IMR-90 (cell line): ENCODE data around the gene CLNK. TPM values are rescaled to one million over a fixed set of nuclear protein-coding genes. Genes with fewer than 3 reads are reported as not detected.

Experiments
- ATAC-seq: fragments of 200-7000 bp; cut with Tn5 transposase; 2 replicates; pipeline ENCODE4 v1.9.1; 2020; ENCODE audit warnings: low read depth, mild to moderate bottlenecking, moderate library complexity
- BruUV-seq: library from RNA; stranded (reverse); fragments of 400-500 nt; replicated peaks from 2 replicates; lab custom pipeline; 2021; lab: Mats Ljungman, UMichigan
- CTCF ChIA-PET: fragments of 300-600 bp; formaldehyde crosslinking; extraction: SDS; loops from one replicate; lab custom pipeline; 2021; ENCODE audit warnings: antibody characterized with exemption; lab: Yijun Ruan, JAX
- POLR2A ChIA-PET: fragments of 300-600 bp; sonication (Branson Sonifier 250); formaldehyde crosslinking; loops from one replicate; lab custom pipeline; 2022; ENCODE audit warnings: antibody characterized with exemption; ENCODE audit not compliant: unreplicated experiment; lab: Charles Lee
- DNase-seq: peaks from one replicate; pipeline ENCODE4 v3.0.0; 2013
- H2AFZ ChIP-seq: replicated peaks from 2 replicates; pipeline ENCODE3; 2013; ENCODE audit warnings: low read length, mild to moderate bottlenecking; ENCODE audit not compliant: poor library complexity
- H2AK5ac ChIP-seq: 2 replicates; pipeline ENCODE4 v1.6.1; 2013; ENCODE audit warnings: low read depth, low read length, inconsistent platforms
- H2AK9ac ChIP-seq: replicated peaks from 2 replicates; pipeline ENCODE3; 2013; ENCODE audit warnings: mild to moderate bottlenecking, low read depth, low read length, moderate library complexity; ENCODE audit not compliant: poor library complexity
- H2BK120ac ChIP-seq: 2 replicates; pipeline ENCODE4 v1.6.1; 2013; ENCODE audit warnings: low read depth, low read length, inconsistent platforms
- H2BK15ac ChIP-seq: 3 replicates; pipeline ENCODE4 v1.6.1; 2013; ENCODE audit warnings: low read depth, low read length, inconsistent platforms
- H2BK20ac ChIP-seq: 2 replicates; pipeline ENCODE4 v1.6.1; 2013; ENCODE audit warnings: low read depth, mild to moderate bottlenecking, inconsistent platforms, low read length, moderate library complexity
- H2BK5ac ChIP-seq: 2 replicates; pipeline ENCODE4 v1.6.1; 2013; ENCODE audit warnings: mild to moderate bottlenecking, low read depth, low read length, inconsistent platforms; ENCODE audit not compliant: poor library complexity, severe bottlenecking
- H3K14ac ChIP-seq: replicated peaks from 2 replicates; pipeline ENCODE4 v1.6.1; 2013; ENCODE audit warnings: low read depth, low read length, inconsistent platforms
- H3K18ac ChIP-seq: 2 replicates; pipeline ENCODE4 v1.6.1; 2013; ENCODE audit warnings: low read depth, low read length, control low read depth
- H3K23ac ChIP-seq: 2 replicates; pipeline ENCODE4 v1.6.1; 2013; ENCODE audit warnings: low read depth, low read length, inconsistent platforms
- H3K27ac ChIP-seq: 2 replicates; pipeline ENCODE4 v1.5.1; 2013; ENCODE audit warnings: mild to moderate bottlenecking, control low read depth, low read length; ENCODE audit not compliant: insufficient read depth
- H3K27me3 ChIP-seq: 2 replicates; pipeline ENCODE4 v1.6.1; 2013; ENCODE audit warnings: low read length; ENCODE audit not compliant: control insufficient read depth, insufficient read depth
- H3K36me3 ChIP-seq: 2 replicates; pipeline ENCODE4 v1.6.1; 2013; ENCODE audit warnings: low read length, mixed read lengths; ENCODE audit not compliant: control insufficient read depth, insufficient read depth
- H3K4ac ChIP-seq: 2 replicates; pipeline ENCODE4 v1.6.1; 2013; ENCODE audit warnings: low read depth, low read length, inconsistent platforms
- H3K4me1 ChIP-seq: 2 replicates; pipeline ENCODE4 v1.6.1; 2013; ENCODE audit warnings: low read length, mixed read lengths; ENCODE audit not compliant: control insufficient read depth, insufficient read depth
- H3K4me2 ChIP-seq: 2 replicates; pipeline ENCODE4 v1.6.1; 2013; ENCODE audit warnings: low read depth, mild to moderate bottlenecking, control low read depth, low read length, moderate library complexity
- H3K4me3 ChIP-seq: 2 replicates; pipeline ENCODE4 v1.5.1; 2013; ENCODE audit warnings: low read depth, mild to moderate bottlenecking, control low read depth, low read length, moderate library complexity; ENCODE audit not compliant: insufficient read depth
- H3K56ac ChIP-seq: 2 replicates; pipeline ENCODE4 v1.6.1; 2013; ENCODE audit warnings: low read length, inconsistent platforms; ENCODE audit not compliant: insufficient read depth; ENCODE audit errors: extremely low read depth
- H3K79me1 ChIP-seq, 2 experiments: 2 replicates each; pipeline ENCODE4 v1.6.1; 2013; ENCODE audit warnings: low read length in 2 of 2, inconsistent platforms in 1 of 2, low read depth in 1 of 2
- H3K9ac ChIP-seq: 2 replicates; pipeline ENCODE4 v1.6.1; 2013; ENCODE audit warnings: low read depth, low read length, control low read depth
- H3K9me1 ChIP-seq: 2 replicates; pipeline ENCODE4 v1.6.1; 2013; ENCODE audit warnings: low read length, inconsistent platforms; ENCODE audit not compliant: insufficient read depth
- H3K9me3 ChIP-seq: 2 replicates; pipeline ENCODE4 v1.6.1; 2013; ENCODE audit warnings: low read length; ENCODE audit not compliant: control insufficient read depth, insufficient read depth
- H4K20me1 ChIP-seq: 2 replicates; pipeline ENCODE4 v1.6.1; 2013; ENCODE audit warnings: low read length, inconsistent platforms; ENCODE audit not compliant: insufficient read depth
- H4K5ac ChIP-seq: 2 replicates; pipeline ENCODE4 v1.6.1; 2013; ENCODE audit warnings: mild to moderate bottlenecking, low read depth, low read length, control low read depth
- H4K8ac ChIP-seq, 2 experiments: 2 replicates each; pipeline ENCODE4 v1.6.1; 2013; ENCODE audit warnings: low read depth in 2 of 2, low read length in 2 of 2, control low read depth in 1 of 2, inconsistent platforms in 1 of 2
- H4K91ac ChIP-seq: 2 replicates; pipeline ENCODE4 v1.6.1; 2013; ENCODE audit warnings: low read depth, low read length, inconsistent platforms; ENCODE audit not compliant: insufficient read depth
- CEBPB ChIP-seq: IDR thresholded peaks from 2 replicates; pipeline ENCODE4 v1.6.1; 2012; ENCODE audit warnings: low read depth, low read length, improper control_type of control experiment
- CHD1 ChIP-seq: IDR thresholded peaks from 2 replicates; pipeline ENCODE4 v1.6.1; 2012; ENCODE audit warnings: low read depth, low read length, improper control_type of control experiment
- ELK1 ChIP-seq: fragments of 150-350 bp; IDR thresholded peaks from 2 replicates; pipeline ENCODE4 v1.6.1; 2016; ENCODE audit warnings: low read depth, mild to moderate bottlenecking, low read length, moderate library complexity, borderline replicate concordance
- FOS ChIP-seq: fragments of 150-350 bp; IDR thresholded peaks from 2 replicates; pipeline ENCODE4 v1.6.1; 2016; ENCODE audit warnings: low read depth, low read length
- MAFK ChIP-seq: IDR thresholded peaks from 2 replicates; pipeline ENCODE4 v1.6.1; 2012; ENCODE audit warnings: low read depth, low read length, improper control_type of control experiment
- MAZ ChIP-seq: IDR thresholded peaks from 2 replicates; pipeline ENCODE4 v1.6.1; 2012; ENCODE audit warnings: low read depth, mild to moderate bottlenecking, low read length, improper control_type of control experiment, moderate library complexity, borderline replicate concordance
- POLR2A ChIP-seq: IDR thresholded peaks from 2 replicates; pipeline ENCODE4 v1.6.1; 2012; ENCODE audit warnings: mild to moderate bottlenecking, low read depth, low read length
- USF2 ChIP-seq: fragments of 150-350 bp; IDR thresholded peaks from 2 replicates; pipeline ENCODE4 v1.6.1; 2017; ENCODE audit warnings: mild to moderate bottlenecking, antibody characterized with exemption, low read length, low read depth
- WGBS, 2 experiments: methylation state at CpG; one replicate each; pipeline versions ENCODE4 v1.1.5 to v1.1.7; 2013; ENCODE audit warnings: missing lambda C conversion rate in 2 of 2; ENCODE audit not compliant: insufficient read length in 1 of 2; ENCODE audit errors: extremely low coverage in 2 of 2; 5-methylcytosine and 5-hydroxymethylcytosine counted together
- dilution Hi-C: fragments of 300-500 bp; cut with HindIII; formaldehyde crosslinking; loops from one replicate; pipeline ENCODE4 v1.14.3; 2018; ENCODE audit warnings: low sequenced_read_pairs; ENCODE audit not compliant: unreplicated experiment
- in situ Hi-C: fragments of 300-500 bp; cut with MboI; formaldehyde crosslinking; loops from 3 replicates; pipeline ENCODE4 v1.14.3; 2019; ENCODE audit warnings: low sequenced_read_pairs, inconsistent platforms, mixed read lengths
- intact Hi-C: fragments of 100-400 bp; cut with micrococcal nuclease; formaldehyde crosslinking; loops from 2 replicates; pipeline ENCODE4 v1.10.0; 2022
- polyA plus RNA-seq, 3 experiments: library from polyadenylated mRNA; depleted of rRNA; stranded (reverse); fragments of >200 nt; gene quantifications; 2 replicates each; pipeline ENCODE4 v1.2.3, GENCODE V29; 2012; ENCODE audit warnings: low replicate concordance in 1 of 3
- total RNA-seq: library from RNA; depleted of rRNA; stranded (reverse); fragments of >200 nt; gene quantifications from 2 replicates; pipeline ENCODE4 v1.2.3, GENCODE V29; 2012

CLNK gene
- total and polyA plus RNA-seq, 2 of the 4 experiments (the other 2 are of a cell fraction): not detected

GRCh38 chr4:10643600-10644425, 40.8 kb downstream of the CLNK start (continued):
- no peak for TF ChIP-seq CEBPB

GRCh38 chr4:10640561-10641201, 43.9 kb downstream of the CLNK start:
- no peak for ATAC-seq
- dilution Hi-C loops: no loop called here

More at GRCh38 chr4:10640561-10641201, 43.9 kb downstream of the CLNK start:
- Histone ChIP-seq H4K20me1 (no peaks in the 10 kb centered on the region), H3K4me3 (no peak overlapping the region), H2BK5ac (no peak overlapping the region), H3K56ac (no peak overlapping the region), H3K4ac (no peak overlapping the region), H3K4me1 (0 out of 2 replicates have a peak, but pooled peaks cover 3% of the 10 kb centered on the region), H2BK15ac (no peak overlapping the region), H4K91ac (no peak overlapping the region), H2BK20ac (no peak overlapping the region), H3K9ac (no peak overlapping the region), H3K9me1 (no peaks in the 10 kb centered on the region), H4K8ac (no peak overlapping the region), H3K27ac (no peak overlapping the region), H2AK5ac (no peak overlapping the region), H3K18ac (no peak overlapping the region), H3K14ac (no peak overlapping the region), H3K36me3 (no peaks in the 10 kb centered on the region), H2AFZ (no peak overlapping the region), H3K23ac (no peak overlapping the region), H3K79me1 (no peaks in the 10 kb centered on the region), H3K4me2 (no peak overlapping the region), H3K9me3 (no peaks in the 10 kb centered on the region), H2AK9ac (no peak overlapping the region), H2BK120ac (no peak overlapping the region), H3K27me3 (peaks cover 3% of the 10 kb centered on the region), H4K5ac (no peak overlapping the region)
- no peak for DNase-seq
- in situ Hi-C loops (no loop called here), intact Hi-C loops (no loop called here)
- no TSS peak for BruUV-seq
- no peak for TF ChIP-seq CEBPB
- no peak for TF ChIP-seq CHD1
- no peak for TF ChIP-seq MAFK
- TF ChIP-seq FOS: no peak
- TF ChIP-seq POLR2A: no peak
- no peak for TF ChIP-seq USF2
- no peak for TF ChIP-seq MAZ
- no peak for TF ChIP-seq ELK1
- 85% methylated on average over 2 of the region's 5 CpGs; no CpG with 5 or more reads in 1 of the 2 experiments for whole genome bisulfite sequencing, 2 experiments
- POLR2A ChIA-PET: no interaction called here
- CTCF ChIA-PET: no interaction called here
